A549 treated with CORT108297 at 1 μM for 4 hours (cell line): ENCODE measurements around the gene TULP1. TPM values are rescaled to one million over a fixed set of nuclear protein-coding genes. Genes with fewer than 3 reads are reported as not detected.

Source experiments
- total RNA-seq: library from RNA; stranded (reverse); fragments of 200-300 nt; extraction: Qiagen RNA extraction; gene quantifications from 5 replicates; pipeline ENCODE4 v1.2.3, GENCODE V29; 2022

The TULP1 gene
- total RNA-seq, result not detected in 5 replicates

GRCh38 chr6:35512740-35513139, at the start of gene TULP1:
TSS of gene TULP1 (minus strand) at chr6:35512896. CDS start at chr6:35512858, 38 bp downstream.

GRCh38 chr6:35496841-35497570, 15.7 kb downstream of the TULP1 start, which contains the start of gene TEAD3:
TSS of gene TEAD3 (minus strand) at chr6:35497079.

GRCh38 chr6:35468181-35468979, 44.3 kb downstream of the TULP1 start, which contains the start of gene RPL10A:
TSS of gene RPL10A (plus strand) at chr6:35468401. CDS start at chr6:35468435, 34 bp downstream.

GRCh38 chr6:35452183-35453090, 60.3 kb downstream of the TULP1 start, which contains the start of gene FANCE:
TSS of gene FANCE (plus strand) at chr6:35452338. CDS start at chr6:35452546, 208 bp downstream.

Other genes with a start within 250 kb of the TULP1 start
- gene DEF6, start 215.1 kb downstream of the TULP1 start, total RNA-seq, result 0.03 to 0.07 TPM (median 0.06 TPM) in 3 of 5 replicates, not detected in the others
- gene PPARD, start 170.3 kb downstream of the TULP1 start, total RNA-seq, result 4.8 to 6.9 TPM (median 6.3 TPM) in 5 replicates
- 2.8 to 3.5 TPM (median 3.3 TPM) in 5 replicates for gene FANCE, start 60.6 kb downstream of the TULP1 start, total RNA-seq
- 1,328 to 1,548 TPM (median 1,505 TPM) in 5 replicates for gene RPL10A, start 44.5 kb downstream of the TULP1 start, total RNA-seq
- gene TEAD3, start 15.8 kb downstream of the TULP1 start, total RNA-seq, result 4.1 to 7.8 TPM (median 6.2 TPM) in 5 replicates
- 25.1 to 39.2 TPM (median 34.4 TPM) in 5 replicates for gene FKBP5, start 176.0 kb upstream of the TULP1 start, total RNA-seq
- gene ARMC12, start 224.1 kb upstream of the TULP1 start, total RNA-seq, result 0.12 to 0.57 TPM (median 0.25 TPM) in 5 replicates